IMR-90 (cell line): Measurements from ENCODE around the gene TMEM219. TPM values are rescaled to one million over a fixed set of nuclear protein-coding genes. Genes with fewer than 3 reads are reported as not detected.

ENCODE experiments used
- ATAC-seq: fragments of 200-7000 bp; cut with Tn5 transposase; 2 replicates; pipeline ENCODE4 v1.9.1; 2020; ENCODE audit warnings: low read depth, mild to moderate bottlenecking, moderate library complexity
- BruUV-seq: library from RNA; stranded (reverse); fragments of 400-500 nt; replicated peaks from 2 replicates; lab custom pipeline; 2021; lab: Mats Ljungman, UMichigan
- CTCF ChIA-PET: fragments of 300-600 bp; formaldehyde crosslinking; extraction: SDS; loops from one replicate; lab custom pipeline; 2021; ENCODE audit warnings: antibody characterized with exemption; lab: Yijun Ruan, JAX
- POLR2A ChIA-PET: fragments of 300-600 bp; sonication (Branson Sonifier 250); formaldehyde crosslinking; loops from one replicate; lab custom pipeline; 2022; ENCODE audit warnings: antibody characterized with exemption; ENCODE audit not compliant: unreplicated experiment; lab: Charles Lee
- DNase-seq: peaks from one replicate; pipeline ENCODE4 v3.0.0; 2013
- H2AFZ ChIP-seq: replicated peaks from 2 replicates; pipeline ENCODE3; 2013; ENCODE audit warnings: low read length, mild to moderate bottlenecking; ENCODE audit not compliant: poor library complexity
- H2AK5ac ChIP-seq: 2 replicates; pipeline ENCODE4 v1.6.1; 2013; ENCODE audit warnings: low read depth, low read length, inconsistent platforms
- H2AK9ac ChIP-seq: replicated peaks from 2 replicates; pipeline ENCODE3; 2013; ENCODE audit warnings: mild to moderate bottlenecking, low read depth, low read length, moderate library complexity; ENCODE audit not compliant: poor library complexity
- H2BK120ac ChIP-seq: 2 replicates; pipeline ENCODE4 v1.6.1; 2013; ENCODE audit warnings: low read depth, low read length, inconsistent platforms
- H2BK15ac ChIP-seq: 3 replicates; pipeline ENCODE4 v1.6.1; 2013; ENCODE audit warnings: low read depth, low read length, inconsistent platforms
- H2BK20ac ChIP-seq: 2 replicates; pipeline ENCODE4 v1.6.1; 2013; ENCODE audit warnings: low read depth, mild to moderate bottlenecking, inconsistent platforms, low read length, moderate library complexity
- H2BK5ac ChIP-seq: 2 replicates; pipeline ENCODE4 v1.6.1; 2013; ENCODE audit warnings: mild to moderate bottlenecking, low read depth, low read length, inconsistent platforms; ENCODE audit not compliant: poor library complexity, severe bottlenecking
- H3K14ac ChIP-seq: replicated peaks from 2 replicates; pipeline ENCODE4 v1.6.1; 2013; ENCODE audit warnings: low read depth, low read length, inconsistent platforms
- H3K18ac ChIP-seq: 2 replicates; pipeline ENCODE4 v1.6.1; 2013; ENCODE audit warnings: low read depth, low read length, control low read depth
- H3K23ac ChIP-seq: 2 replicates; pipeline ENCODE4 v1.6.1; 2013; ENCODE audit warnings: low read depth, low read length, inconsistent platforms
- H3K27ac ChIP-seq: 2 replicates; pipeline ENCODE4 v1.5.1; 2013; ENCODE audit warnings: mild to moderate bottlenecking, control low read depth, low read length; ENCODE audit not compliant: insufficient read depth
- H3K27me3 ChIP-seq: 2 replicates; pipeline ENCODE4 v1.6.1; 2013; ENCODE audit warnings: low read length; ENCODE audit not compliant: control insufficient read depth, insufficient read depth
- H3K36me3 ChIP-seq: 2 replicates; pipeline ENCODE4 v1.6.1; 2013; ENCODE audit warnings: low read length, mixed read lengths; ENCODE audit not compliant: control insufficient read depth, insufficient read depth
- H3K4ac ChIP-seq: 2 replicates; pipeline ENCODE4 v1.6.1; 2013; ENCODE audit warnings: low read depth, low read length, inconsistent platforms
- H3K4me1 ChIP-seq: 2 replicates; pipeline ENCODE4 v1.6.1; 2013; ENCODE audit warnings: low read length, mixed read lengths; ENCODE audit not compliant: control insufficient read depth, insufficient read depth
- H3K4me2 ChIP-seq: 2 replicates; pipeline ENCODE4 v1.6.1; 2013; ENCODE audit warnings: low read depth, mild to moderate bottlenecking, control low read depth, low read length, moderate library complexity
- H3K4me3 ChIP-seq: 2 replicates; pipeline ENCODE4 v1.5.1; 2013; ENCODE audit warnings: low read depth, mild to moderate bottlenecking, control low read depth, low read length, moderate library complexity; ENCODE audit not compliant: insufficient read depth
- H3K56ac ChIP-seq: 2 replicates; pipeline ENCODE4 v1.6.1; 2013; ENCODE audit warnings: low read length, inconsistent platforms; ENCODE audit not compliant: insufficient read depth; ENCODE audit errors: extremely low read depth
- H3K79me1 ChIP-seq, 2 experiments: 2 replicates each; pipeline ENCODE4 v1.6.1; 2013; ENCODE audit warnings: low read length in 2 of 2, inconsistent platforms in 1 of 2, low read depth in 1 of 2
- H3K9ac ChIP-seq: 2 replicates; pipeline ENCODE4 v1.6.1; 2013; ENCODE audit warnings: low read depth, low read length, control low read depth
- H3K9me1 ChIP-seq: 2 replicates; pipeline ENCODE4 v1.6.1; 2013; ENCODE audit warnings: low read length, inconsistent platforms; ENCODE audit not compliant: insufficient read depth
- H3K9me3 ChIP-seq: 2 replicates; pipeline ENCODE4 v1.6.1; 2013; ENCODE audit warnings: low read length; ENCODE audit not compliant: control insufficient read depth, insufficient read depth
- H4K20me1 ChIP-seq: 2 replicates; pipeline ENCODE4 v1.6.1; 2013; ENCODE audit warnings: low read length, inconsistent platforms; ENCODE audit not compliant: insufficient read depth
- H4K5ac ChIP-seq: 2 replicates; pipeline ENCODE4 v1.6.1; 2013; ENCODE audit warnings: mild to moderate bottlenecking, low read depth, low read length, control low read depth
- H4K8ac ChIP-seq, 2 experiments: 2 replicates each; pipeline ENCODE4 v1.6.1; 2013; ENCODE audit warnings: low read depth in 2 of 2, low read length in 2 of 2, control low read depth in 1 of 2, inconsistent platforms in 1 of 2
- H4K91ac ChIP-seq: 2 replicates; pipeline ENCODE4 v1.6.1; 2013; ENCODE audit warnings: low read depth, low read length, inconsistent platforms; ENCODE audit not compliant: insufficient read depth
- BHLHE40 ChIP-seq: fragments of 150-350 bp; IDR thresholded peaks from 2 replicates; pipeline ENCODE4 v1.6.1; 2016; ENCODE audit warnings: mild to moderate bottlenecking, low read depth, low read length
- CEBPB ChIP-seq: IDR thresholded peaks from 2 replicates; pipeline ENCODE4 v1.6.1; 2012; ENCODE audit warnings: low read depth, low read length, improper control_type of control experiment
- CHD1 ChIP-seq: IDR thresholded peaks from 2 replicates; pipeline ENCODE4 v1.6.1; 2012; ENCODE audit warnings: low read depth, low read length, improper control_type of control experiment
- CTCF ChIP-seq: conservative IDR thresholded peaks from 2 replicates; pipeline ENCODE4 v1.5.1; 2012; ENCODE audit warnings: mild to moderate bottlenecking, low read depth, low read length, improper control_type of control experiment
- ELK1 ChIP-seq: fragments of 150-350 bp; IDR thresholded peaks from 2 replicates; pipeline ENCODE4 v1.6.1; 2016; ENCODE audit warnings: low read depth, mild to moderate bottlenecking, low read length, moderate library complexity, borderline replicate concordance
- FOS ChIP-seq: fragments of 150-350 bp; IDR thresholded peaks from 2 replicates; pipeline ENCODE4 v1.6.1; 2016; ENCODE audit warnings: low read depth, low read length
- MAFK ChIP-seq: IDR thresholded peaks from 2 replicates; pipeline ENCODE4 v1.6.1; 2012; ENCODE audit warnings: low read depth, low read length, improper control_type of control experiment
- MAZ ChIP-seq: IDR thresholded peaks from 2 replicates; pipeline ENCODE4 v1.6.1; 2012; ENCODE audit warnings: low read depth, mild to moderate bottlenecking, low read length, improper control_type of control experiment, moderate library complexity, borderline replicate concordance
- MXI1 ChIP-seq: IDR thresholded peaks from 2 replicates; pipeline ENCODE4 v1.6.1; 2012; ENCODE audit warnings: low read depth, mild to moderate bottlenecking, low read length, moderate library complexity, borderline replicate concordance
- NFE2L2 ChIP-seq: fragments of 150-350 bp; IDR thresholded peaks from 2 replicates; pipeline ENCODE4 v1.6.1; 2016; ENCODE audit warnings: low read depth, mild to moderate bottlenecking, low read length
- POLR2A ChIP-seq: IDR thresholded peaks from 2 replicates; pipeline ENCODE4 v1.6.1; 2012; ENCODE audit warnings: mild to moderate bottlenecking, low read depth, low read length
- RAD21 ChIP-seq: IDR thresholded peaks from 2 replicates; pipeline ENCODE4 v1.6.1; 2012; ENCODE audit warnings: low read length, improper control_type of control experiment
- RCOR1 ChIP-seq: IDR thresholded peaks from 2 replicates; pipeline ENCODE4 v1.6.1; 2012; ENCODE audit warnings: mild to moderate bottlenecking, low read length, improper control_type of control experiment; ENCODE audit not compliant: insufficient replicate concordance
- RFX5 ChIP-seq: IDR thresholded peaks from 2 replicates; pipeline ENCODE4 v1.8.0; 2012; ENCODE audit warnings: low read depth, mild to moderate bottlenecking, low read length, moderate library complexity
- SMC3 ChIP-seq: fragments of 150-350 bp; IDR thresholded peaks from 2 replicates; pipeline ENCODE4 v1.6.1; 2016; ENCODE audit warnings: low read depth, mild to moderate bottlenecking, antibody characterized with exemption, low read length, moderate library complexity
- WGBS, 2 experiments: methylation state at CpG; one replicate each; pipeline versions ENCODE4 v1.1.5 to v1.1.7; 2013; ENCODE audit warnings: missing lambda C conversion rate in 2 of 2; ENCODE audit not compliant: insufficient read length in 1 of 2; ENCODE audit errors: extremely low coverage in 2 of 2; 5-methylcytosine and 5-hydroxymethylcytosine counted together
- dilution Hi-C: fragments of 300-500 bp; cut with HindIII; formaldehyde crosslinking; loops from one replicate; pipeline ENCODE4 v1.14.3; 2018; ENCODE audit warnings: low sequenced_read_pairs; ENCODE audit not compliant: unreplicated experiment
- in situ Hi-C: fragments of 300-500 bp; cut with MboI; formaldehyde crosslinking; loops from 3 replicates; pipeline ENCODE4 v1.14.3; 2019; ENCODE audit warnings: low sequenced_read_pairs, inconsistent platforms, mixed read lengths
- intact Hi-C: fragments of 100-400 bp; cut with micrococcal nuclease; formaldehyde crosslinking; loops from 2 replicates; pipeline ENCODE4 v1.10.0; 2022
- polyA plus RNA-seq, 3 experiments: library from polyadenylated mRNA; depleted of rRNA; stranded (reverse); fragments of >200 nt; gene quantifications; 2 replicates each; pipeline ENCODE4 v1.2.3, GENCODE V29; 2012; ENCODE audit warnings: low replicate concordance in 1 of 3
- total RNA-seq: library from RNA; depleted of rRNA; stranded (reverse); fragments of >200 nt; gene quantifications from 2 replicates; pipeline ENCODE4 v1.2.3, GENCODE V29; 2012

TMEM219 gene
- total and polyA plus RNA-seq, 2 of the 4 experiments (the other 2 are of a cell fraction), result 47.0 to 95.3 TPM

- Histone ChIP-seq H3K23ac (peak overlapping the region; percentile 98), H3K27ac (peak overlapping the region; percentile 49; the same call in 1 of the 2 replicates), H3K9me1 (peaks cover 7% of the 10 kb centered on the region; the same call in 1 of the 2 replicates), H3K4me2 (peak overlapping the region; percentile 95), H3K4me1 (peaks cover 8% of the 10 kb centered on the region), H3K4ac (peak overlapping the region; percentile 91), H3K18ac (no peak overlapping the region), H3K9ac (peak overlapping the region; percentile 65), H3K36me3 (peaks cover 19% of the 10 kb centered on the region), H3K79me1 (peaks cover 16 to 50% of the 10 kb centered on the region in 2 experiments; a peak in 3 of 4 replicates), H3K14ac (peak overlapping the region; percentile 91), H2AK5ac (peak overlapping the region; percentile 59), H2BK20ac (no peak overlapping the region), H2BK5ac (peak overlapping the region; percentile 27), H4K5ac (peak overlapping the region; percentile 1; the same call in 1 of the 2 replicates), H3K56ac (peak overlapping the region; percentile 71), H4K91ac (peak overlapping the region; percentile 63; the same call in 1 of the 2 replicates), H3K4me3 (peak overlapping the region; percentile 65), H3K27me3 (no peaks in the 10 kb centered on the region), H3K9me3 (no peaks in the 10 kb centered on the region), H4K8ac (peak overlapping the region; percentile 90 to 93), H4K20me1 (no peaks in the 10 kb centered on the region), H2AK9ac (peak overlapping the region; percentile 98), H2BK120ac (0 out of 2 replicates have a peak overlapping the region, but pooled peaks have one; percentile 57), H2BK15ac (no peak overlapping the region), H2AFZ (peak overlapping the region; percentile 99)
- TSS peak; percentile 25 for BruUV-seq
- CTCF ChIA-PET, result interaction anchor here (1.7 kb wide), 1 partner anchor 181 kb away, joined by 4 read pairs; the partner anchor contains the start of gene PAGR1
- intact Hi-C loops (loop anchor here (5.0 kb wide), 1 partner anchor 70 kb away; the partner anchor contains the start of gene KCTD13), in situ Hi-C loops (no loop called here), dilution Hi-C loops (no loop called here)
- POLR2A ChIA-PET, result no interaction called here
- no peak for DNase-seq
- no peak; the same call in 1 of the 2 replicates for ATAC-seq
- WGBS, 2 experiments, result no CpG with 5 or more reads among the region's 9 CpGs
- TF ChIP-seq MAFK (no peak), ELK1 (no peak), SMC3 (no peak), POLR2A (no peak), NFE2L2 (no peak), MAZ (no peak), MXI1 (no peak), CTCF (no peak), RAD21 (no peak), CEBPB (no peak), RCOR1 (no peak), CHD1 (no peak), BHLHE40 (no peak), RFX5 (no peak), FOS (no peak)
Observed at GRCh38 chr16:29996766-29997250, 34.9 kb downstream of the TMEM219 start.
